ENCODE measurements around the gene JPH3. TPM values are rescaled to one million over a fixed set of nuclear protein-coding genes. Genes with fewer than 3 reads are reported as not detected.
A peak's percentile ranks its signal among the peaks of the same experiment; 100 is the strongest.
"Not testable (repeated sequence)": the region's sequence is repeated elsewhere in the genome, so short reads cannot be mapped to it uniquely, and the experiment has no call there.

Gene JPH3
- polyA plus RNA-seq, 6 donors from 2014 or later: not detected

- H3K9me3 Mint-ChIP-seq: no peaks in the 10 kb centered on the region
- DNase-seq: no peak
- H3K27ac Mint-ChIP-seq: peak overlapping the region; percentile 6 to 95 (median 88)
- peak; percentile 67 to 76 for ATAC-seq (ENCODE audit: low read depth in 2 of 2)
- H3K36me3 Mint-ChIP-seq: peaks cover 17 to 23% of the 10 kb centered on the region in 2 donors
- H3K27me3 Mint-ChIP-seq: no peaks in the 10 kb centered on the region
- H3K4me3 Mint-ChIP-seq: peak overlapping the region in 2 of 8 donors; percentile 33 to 61
- peaks cover 13 to 36% (median 31%) of the 10 kb centered on the region in 3 donors for H3K4me1 Mint-ChIP-seq
These were observed 122.4 kb downstream of the JPH3 start for GRCh38 chr16:87724490-87725291.

GRCh38 chr16:87725596-87726235 is 123.4 kb downstream of the JPH3 start:
- H3K36me3 Mint-ChIP-seq: peaks cover 17 to 23% of the 10 kb centered on the region in 2 donors
- no peaks in the 10 kb centered on the region for H3K9me3 Mint-ChIP-seq
- ATAC-seq (ENCODE audit: low read depth in 2 of 2) (no peak), DNase-seq (no peak)
- peak overlapping the region in 5 of 6 donors; percentile 87 to 91 (median 88) for H3K27ac Mint-ChIP-seq
- H3K4me3 Mint-ChIP-seq: peak overlapping the region in 1 of 8 donors; percentile 33
- no peaks in the 10 kb centered on the region for H3K27me3 Mint-ChIP-seq
- H3K4me1 Mint-ChIP-seq: peaks cover 13 to 36% (median 31%) of the 10 kb centered on the region in 3 donors

- Mint-ChIP-seq H3K36me3 (peaks cover 17 to 23% of the 10 kb centered on the region in 2 donors), H3K4me1 (peaks cover 13 to 36% (median 31%) of the 10 kb centered on the region in 3 donors)
- not testable (repeated sequence) for H3K27me3 Mint-ChIP-seq; H3K27ac Mint-ChIP-seq; DNase-seq; ATAC-seq (ENCODE audit: low read depth in 2 of 2); H3K9me3 Mint-ChIP-seq; H3K4me3 Mint-ChIP-seq
These were observed 124.3 kb downstream of the JPH3 start for GRCh38 chr16:87726577-87726976.

- Mint-ChIP-seq H3K4me1 (peaks cover 13 to 34% (median 26%) of the 10 kb centered on the region in 3 donors), H3K27ac (no peak overlapping the region), H3K9me3 (no peaks in the 10 kb centered on the region), H3K36me3 (peaks cover 11 to 21% of the 10 kb centered on the region in 2 donors), H3K4me3 (no peak overlapping the region), H3K27me3 (no peaks in the 10 kb centered on the region)
- ATAC-seq (ENCODE audit: low read depth in 2 of 2) (no peak), DNase-seq (no peak)
These were observed 125.0 kb downstream of the JPH3 start for GRCh38 chr16:87727346-87727745.

- Mint-ChIP-seq H3K36me3 (peaks cover 4 to 17% of the 10 kb centered on the region in 2 donors), H3K4me1 (peaks cover 12 to 29% (median 21%) of the 10 kb centered on the region in 3 donors), H3K9me3 (no peaks in the 10 kb centered on the region), H3K4me3 (no peak overlapping the region), H3K27ac (peak overlapping the region in 2 of 6 donors; percentile 39 to 63), H3K27me3 (no peaks in the 10 kb centered on the region)
- no peak for ATAC-seq (ENCODE audit: low read depth in 2 of 2)
- no peak for DNase-seq
These were observed 125.7 kb downstream of the JPH3 start for GRCh38 chr16:87728026-87728425.

- Mint-ChIP-seq H3K4me1 (peaks cover 6 to 17% (median 14%) of the 10 kb centered on the region in 3 donors), H3K27ac (peak overlapping the region in 2 of 6 donors; percentile 50 to 56), H3K27me3 (no peaks in the 10 kb centered on the region), H3K4me3 (no peak overlapping the region), H3K36me3 (peaks cover 2 to 14% of the 10 kb centered on the region in 2 donors), H3K9me3 (no peaks in the 10 kb centered on the region)
- no peak for DNase-seq
- ATAC-seq (ENCODE audit: low read depth in 2 of 2): no peak
These were observed 127.1 kb downstream of the JPH3 start for GRCh38 chr16:87729266-87729954.

GRCh38 chr16:87731607-87732006 is 129.3 kb downstream of the JPH3 start:
- ATAC-seq (ENCODE audit: low read depth in 2 of 2) (no peak), DNase-seq (no peak)
- peaks cover 5 to 14% of the 10 kb centered on the region in 2 donors for H3K36me3 Mint-ChIP-seq
- H3K27me3 Mint-ChIP-seq: no peaks in the 10 kb centered on the region
- no peaks in the 10 kb centered on the region for H3K9me3 Mint-ChIP-seq
- peak overlapping the region in 1 of 6 donors; percentile 85 for H3K27ac Mint-ChIP-seq
- peaks cover 0 to 2% (median 0%) of the 10 kb centered on the region in 3 donors for H3K4me1 Mint-ChIP-seq
- H3K4me3 Mint-ChIP-seq: no peak overlapping the region

GRCh38 chr16:87733190-87733589 is 130.9 kb downstream of the JPH3 start:
- no peaks in the 10 kb centered on the region for H3K4me1 Mint-ChIP-seq
- H3K27ac Mint-ChIP-seq: no peak overlapping the region
- H3K27me3 Mint-ChIP-seq: no peaks in the 10 kb centered on the region
- no peak overlapping the region for H3K4me3 Mint-ChIP-seq
- DNase-seq (no peak), ATAC-seq (ENCODE audit: low read depth in 2 of 2) (no peak)
- no peaks in the 10 kb centered on the region for H3K9me3 Mint-ChIP-seq
- H3K36me3 Mint-ChIP-seq: peaks cover 1 to 5% of the 10 kb centered on the region in 2 donors

GRCh38 chr16:87734644-87735043 is 132.3 kb downstream of the JPH3 start:
- peaks cover 0 to 5% of the 10 kb centered on the region in 2 donors for H3K36me3 Mint-ChIP-seq
- no peaks in the 10 kb centered on the region for H3K4me1 Mint-ChIP-seq
- peak overlapping the region in 1 of 8 donors; percentile 41 for H3K4me3 Mint-ChIP-seq
- no peak for ATAC-seq (ENCODE audit: low read depth in 2 of 2)
- H3K27ac Mint-ChIP-seq: no peak overlapping the region
- no peak for DNase-seq
- no peaks in the 10 kb centered on the region for H3K27me3 Mint-ChIP-seq
- no peaks in the 10 kb centered on the region for H3K9me3 Mint-ChIP-seq

- no peak for DNase-seq
- peaks cover 0 to under 1% (median 0%) of the 10 kb centered on the region in 3 donors for H3K4me1 Mint-ChIP-seq
- H3K4me3 Mint-ChIP-seq: no peak overlapping the region
- no peak overlapping the region for H3K27ac Mint-ChIP-seq
- H3K9me3 Mint-ChIP-seq: no peaks in the 10 kb centered on the region
- peaks cover 0 to 8% of the 10 kb centered on the region in 2 donors for H3K36me3 Mint-ChIP-seq
- ATAC-seq (ENCODE audit: low read depth in 2 of 2): no peak
- H3K27me3 Mint-ChIP-seq: no peaks in the 10 kb centered on the region
These were observed 133.1 kb downstream of the JPH3 start for GRCh38 chr16:87735270-87736007.

GRCh38 chr16:87736008-87736382 is 133.7 kb downstream of the JPH3 start:
- Mint-ChIP-seq H3K27me3 (no peaks in the 10 kb centered on the region), H3K9me3 (no peaks in the 10 kb centered on the region), H3K27ac (peak overlapping the region in 1 of 6 donors; percentile 51), H3K4me3 (no peak overlapping the region), H3K36me3 (peaks cover 0 to 13% of the 10 kb centered on the region in 2 donors), H3K4me1 (peaks cover 0 to 6% (median 4%) of the 10 kb centered on the region in 3 donors)
- DNase-seq: no peak
- no peak for ATAC-seq (ENCODE audit: low read depth in 2 of 2)

- no peak for DNase-seq
- no peaks in the 10 kb centered on the region for H3K9me3 Mint-ChIP-seq
- no peak for ATAC-seq (ENCODE audit: low read depth in 2 of 2)
- no peaks in the 10 kb centered on the region for H3K27me3 Mint-ChIP-seq
- H3K4me3 Mint-ChIP-seq: no peak overlapping the region
- no peak overlapping the region for H3K27ac Mint-ChIP-seq
- peaks cover 4 to 6% (median 6%) of the 10 kb centered on the region in 3 donors for H3K4me1 Mint-ChIP-seq
- H3K36me3 Mint-ChIP-seq: peaks cover 10 to 19% of the 10 kb centered on the region in 2 donors
These were observed 137.5 kb downstream of the JPH3 start for GRCh38 chr16:87739801-87740200.

- peak overlapping the region in 2 of 6 donors; percentile 2 to 61 for H3K27ac Mint-ChIP-seq
- peaks cover 4 to 6% (median 6%) of the 10 kb centered on the region in 3 donors for H3K4me1 Mint-ChIP-seq
- no peak overlapping the region for H3K4me3 Mint-ChIP-seq
- peaks cover 11 to 22% of the 10 kb centered on the region in 2 donors for H3K36me3 Mint-ChIP-seq
- no peaks in the 10 kb centered on the region for H3K27me3 Mint-ChIP-seq
- DNase-seq: no peak
- no peak for ATAC-seq (ENCODE audit: low read depth in 2 of 2)
- no peaks in the 10 kb centered on the region for H3K9me3 Mint-ChIP-seq
These were observed 138.1 kb downstream of the JPH3 start for GRCh38 chr16:87740441-87740840.

Measured in naive B cell (primary cell).